Activated CD8-positive, alpha-beta T cell treated with anti-CD3 and anti-CD28 coated beads, Interleukin-2, amount 10 ng/mL, durations not matched to agents 7 days and 5 days (primary cell): ENCODE measurements around the gene YRDC. TPM values are rescaled to one million over a fixed set of nuclear protein-coding genes. Genes with fewer than 3 reads are reported as not detected.

ENCODE experiments used
- ATAC-seq: fragments of 150-1000 bp; cut with Tn5 transposase; one replicate; pipeline ENCODE4 v1.10.0; 2021; ENCODE audit warnings: moderate library complexity
- CTCF ChIA-PET: fragments of 350-600 bp; sonication (Branson Sonifier 250); formaldehyde crosslinking; loops from one replicate; lab custom pipeline; 2021; ENCODE audit warnings: antibody characterized with exemption; lab: Charles Lee
- POLR2A ChIA-PET: fragments of 350-600 bp; sonication (Branson Sonifier 250); formaldehyde crosslinking; loops from one replicate; lab custom pipeline; 2021; ENCODE audit warnings: antibody characterized with exemption; lab: Charles Lee
- DNase-seq: peaks from one replicate; pipeline ENCODE4 v3.0.0-alpha.2; 2020
- H3K27ac Mint-ChIP-seq: one replicate; pipeline ENCODE4 v1.8.0; 2021; ENCODE audit warnings: mild to moderate bottlenecking, mixed read lengths
- H3K27me3 Mint-ChIP-seq: one replicate; pipeline ENCODE4 v1.8.0; 2021; ENCODE audit warnings: low read depth, mixed read lengths
- H3K36me3 Mint-ChIP-seq: one replicate; pipeline ENCODE4 v1.8.0; 2021; ENCODE audit warnings: low read depth, mixed read lengths
- H3K4me1 Mint-ChIP-seq: one replicate; pipeline ENCODE4 v1.8.0; 2021; ENCODE audit warnings: low read depth, mixed read lengths
- H3K4me3 Mint-ChIP-seq: one replicate; pipeline ENCODE4 v1.8.0; 2021; ENCODE audit warnings: mild to moderate bottlenecking, mixed read lengths
- H3K9me3 Mint-ChIP-seq: one replicate; pipeline ENCODE4 v1.8.0; 2022; ENCODE audit warnings: mixed read lengths; ENCODE audit not compliant: insufficient read depth
- total RNA-seq, 2 experiments: library from RNA; stranded (reverse); gene quantifications; one replicate each; pipeline ENCODE4 v1.2.3, GENCODE V29; 2021

Gene YRDC
- total RNA-seq, 2 experiments from 2014 or later = 17.1 to 17.3 TPM

GRCh38 chr1:37844536-37844935 lies 36.5 kb upstream of the YRDC start:
- H3K4me1 Mint-ChIP-seq = peaks cover 38% of the 10 kb centered on the region
- ChIA-PET CTCF (interaction anchor here (1.1 to 4.7 kb wide), 2 partner anchors 16 to 36 kb away, joined by 3 to 51 read pairs; partner anchors contain the start of genes C1orf122, MTF1 and YRDC), POLR2A (no interaction called here)
- no peaks in the 10 kb centered on the region for H3K27me3 Mint-ChIP-seq
- H3K4me3 Mint-ChIP-seq = no peak overlapping the region
- no peaks in the 10 kb centered on the region for H3K9me3 Mint-ChIP-seq
- H3K27ac Mint-ChIP-seq = no peak overlapping the region
- ATAC-seq (no peak), DNase-seq (no peak)
- H3K36me3 Mint-ChIP-seq = peaks cover 37% of the 10 kb centered on the region

- ChIA-PET POLR2A (no interaction called here), CTCF (interaction anchor here (1.4 to 1.7 kb wide), 2 partner anchors 9 to 18 kb away, joined by 5 to 6 read pairs; partner anchors contain the start of gene MTF1)
- no peaks in the 10 kb centered on the region for H3K27me3 Mint-ChIP-seq
- H3K36me3 Mint-ChIP-seq = peaks cover 41% of the 10 kb centered on the region
- H3K9me3 Mint-ChIP-seq = no peaks in the 10 kb centered on the region
- DNase-seq (no peak), ATAC-seq (no peak)
- no peak overlapping the region for H3K4me3 Mint-ChIP-seq
- H3K27ac Mint-ChIP-seq = no peak overlapping the region
- H3K4me1 Mint-ChIP-seq = peaks cover 26% of the 10 kb centered on the region
Observed at GRCh38 chr1:37841652-37842051, 33.6 kb upstream of the YRDC start.

GRCh38 chr1:37840711-37841110 lies 32.7 kb upstream of the YRDC start:
- Mint-ChIP-seq H3K4me1 (peaks cover 16% of the 10 kb centered on the region), H3K27ac (no peak overlapping the region), H3K27me3 (no peaks in the 10 kb centered on the region), H3K36me3 (peaks cover 41% of the 10 kb centered on the region), H3K4me3 (no peak overlapping the region), H3K9me3 (no peaks in the 10 kb centered on the region)
- DNase-seq (no peak), ATAC-seq (no peak)
- ChIA-PET CTCF (interaction anchor here (1.4 to 1.7 kb wide), 2 partner anchors 10 to 19 kb away, joined by 5 to 6 read pairs; partner anchors contain the start of gene MTF1), POLR2A (no interaction called here)

GRCh38 chr1:37839676-37840075 lies 31.7 kb upstream of the YRDC start:
- DNase-seq (no peak), ATAC-seq (no peak)
- Mint-ChIP-seq H3K9me3 (no peaks in the 10 kb centered on the region), H3K36me3 (peaks cover 40% of the 10 kb centered on the region), H3K27me3 (no peaks in the 10 kb centered on the region), H3K4me1 (peaks cover 8% of the 10 kb centered on the region), H3K27ac (peak overlapping the region; percentile 19), H3K4me3 (no peak overlapping the region)
- CTCF ChIA-PET = interaction anchor here (1.0 to 2.2 kb wide), 2 partner anchors 11 to 28 kb away, joined by 4 to 9 read pairs; no protein-coding TSS in a partner anchor
- POLR2A ChIA-PET = interaction anchor here (1.6 kb wide), 1 partner anchor 20 kb away, joined by 3 read pairs; the partner anchor contains the start of gene MTF1

- Mint-ChIP-seq H3K4me1 (no peaks in the 10 kb centered on the region), H3K27me3 (no peaks in the 10 kb centered on the region), H3K9me3 (no peaks in the 10 kb centered on the region), H3K27ac (no peak overlapping the region), H3K4me3 (no peak overlapping the region), H3K36me3 (peaks cover 50% of the 10 kb centered on the region)
- ChIA-PET CTCF (interaction anchor here (1.0 kb wide), 1 partner anchor 23 kb away, joined by 3 read pairs; the partner anchor contains the start of gene MTF1), POLR2A (no interaction called here)
- ATAC-seq = no peak
- no peak for DNase-seq
Observed at GRCh38 chr1:37836788-37837187, 28.8 kb upstream of the YRDC start.

GRCh38 chr1:37831809-37832208 lies 23.8 kb upstream of the YRDC start:
- ATAC-seq (no peak), DNase-seq (no peak)
- ChIA-PET POLR2A (interaction anchor here (0.6 kb wide), 1 partner anchor 51 kb away, joined by 3 read pairs; no protein-coding TSS in a partner anchor), CTCF (interaction anchor here (0.8 to 1.9 kb wide), 4 partner anchors 14 to 229 kb away, joined by 3 to 6 read pairs (median 4); partner anchors contain the start of gene MTF1)
- H3K36me3 Mint-ChIP-seq = peaks cover 50% of the 10 kb centered on the region
- no peak overlapping the region for H3K4me3 Mint-ChIP-seq
- no peaks in the 10 kb centered on the region for H3K4me1 Mint-ChIP-seq
- H3K27ac Mint-ChIP-seq = no peak overlapping the region
- H3K9me3 Mint-ChIP-seq = no peaks in the 10 kb centered on the region
- no peaks in the 10 kb centered on the region for H3K27me3 Mint-ChIP-seq

GRCh38 chr1:37831109-37831508 lies 23.1 kb upstream of the YRDC start:
- no peaks in the 10 kb centered on the region for H3K9me3 Mint-ChIP-seq
- CTCF ChIA-PET = interaction anchor here (0.8 to 1.9 kb wide), 4 partner anchors 14 to 228 kb away, joined by 3 to 6 read pairs (median 4); partner anchors contain the start of gene MTF1
- H3K36me3 Mint-ChIP-seq = peaks cover 51% of the 10 kb centered on the region

GRCh38 chr1:37828410-37829074 lies 20.5 kb upstream of the YRDC start:
- no peak overlapping the region for H3K4me3 Mint-ChIP-seq
- CTCF ChIA-PET = interaction anchor here (1.4 kb wide), 1 partner anchor 31 kb away, joined by 4 read pairs; the partner anchor contains the start of gene MTF1
- peaks cover 35% of the 10 kb centered on the region for H3K36me3 Mint-ChIP-seq
- DNase-seq (no peak), ATAC-seq (no peak)
- no peaks in the 10 kb centered on the region for H3K4me1 Mint-ChIP-seq
- no peak overlapping the region for H3K27ac Mint-ChIP-seq
- no peaks in the 10 kb centered on the region for H3K27me3 Mint-ChIP-seq
- H3K9me3 Mint-ChIP-seq = no peaks in the 10 kb centered on the region
- POLR2A ChIA-PET = no interaction called here

More at GRCh38 chr1:37831109-37831508, 23.1 kb upstream of the YRDC start:
- H3K4me1 Mint-ChIP-seq = no peaks in the 10 kb centered on the region
- no peak overlapping the region for H3K27ac Mint-ChIP-seq
- POLR2A ChIA-PET = no interaction called here
- H3K27me3 Mint-ChIP-seq = no peaks in the 10 kb centered on the region
- ATAC-seq = no peak
- H3K4me3 Mint-ChIP-seq = no peak overlapping the region
- no peak for DNase-seq

GRCh38 chr1:37825506-37825905 lies 17.5 kb upstream of the YRDC start:
- Mint-ChIP-seq H3K36me3 (peaks cover 41% of the 10 kb centered on the region), H3K27me3 (no peaks in the 10 kb centered on the region), H3K27ac (no peak overlapping the region), H3K4me1 (no peaks in the 10 kb centered on the region), H3K4me3 (no peak overlapping the region), H3K9me3 (no peaks in the 10 kb centered on the region)
- CTCF ChIA-PET = interaction anchor here (0.7 to 2.0 kb wide), 3 partner anchors 8 to 26 kb away, joined by 3 to 5 read pairs (median 4); no protein-coding TSS in a partner anchor
- ATAC-seq (no peak), DNase-seq (no peak)
- POLR2A ChIA-PET = interaction anchor here (2.5 kb wide), 1 partner anchor 34 kb away, joined by 8 read pairs; the partner anchor contains the start of gene MTF1

GRCh38 chr1:37824001-37824400 lies 16.0 kb upstream of the YRDC start:
- Mint-ChIP-seq H3K4me3 (no peak overlapping the region), H3K36me3 (peaks cover 41% of the 10 kb centered on the region), H3K9me3 (no peaks in the 10 kb centered on the region), H3K27me3 (no peaks in the 10 kb centered on the region), H3K27ac (no peak overlapping the region), H3K4me1 (no peaks in the 10 kb centered on the region)
- POLR2A ChIA-PET = no interaction called here
- DNase-seq (no peak), ATAC-seq (no peak)
- CTCF ChIA-PET = interaction anchor here (0.7 kb wide), 1 partner anchor 22 kb away, joined by 3 read pairs; no protein-coding TSS in a partner anchor

- ChIA-PET POLR2A (interaction anchor here (0.6 to 1.6 kb wide), 2 partner anchors 15 to 123 kb away, joined by 4 read pairs; partner anchors contain the start of genes C1orf122, INPP5B and YRDC), CTCF (interaction anchor here (0.7 to 2.0 kb wide), 3 partner anchors 15 to 36 kb away, joined by 3 to 8 read pairs (median 3); partner anchors contain the start of genes MTF1 and YRDC)
- no peak for DNase-seq
- Mint-ChIP-seq H3K27me3 (no peaks in the 10 kb centered on the region), H3K9me3 (no peaks in the 10 kb centered on the region), H3K4me1 (no peaks in the 10 kb centered on the region), H3K4me3 (no peak overlapping the region), H3K36me3 (peaks cover 37% of the 10 kb centered on the region), H3K27ac (peak overlapping the region; percentile 22)
- ATAC-seq = no peak
Observed at GRCh38 chr1:37822906-37823815, 15.2 kb upstream of the YRDC start.
